Islet precursor cell (in vitro differentiated cells): ENCODE data around the gene SLC7A6.

ENCODE experiments used
- DNase-seq: peaks from one replicate; pipeline ENCODE4 v3.0.0-alpha.2; 2018

The SLC7A6 gene

GRCh38 chr16:68348639-68349445 is 84.5 kb downstream of the SLC7A6 start:
- no peak for DNase-seq

- peak; percentile 51 for DNase-seq
These were observed 85.6 kb downstream of the SLC7A6 start for GRCh38 chr16:68349838-68350410.

GRCh38 chr16:68350813-68351350 is 86.6 kb downstream of the SLC7A6 start:
- no peak for DNase-seq
